GM23338 (cell line): ENCODE data around the gene HS1BP3. TPM values are rescaled to one million over a fixed set of nuclear protein-coding genes. Genes with fewer than 3 reads are reported as not detected.
A peak's percentile ranks its signal among the peaks of the same experiment; 100 is the strongest.

ENCODE experiments used
- ATAC-seq: fragments of 200-7000 bp; cut with Tn5 transposase; 3 replicates; pipeline ENCODE4 v1.9.1; 2020
- DNase-seq: peaks from one replicate; pipeline ENCODE4 v3.0.0-alpha.2; 2015; ENCODE audit warnings: low spot score
- H2AFZ ChIP-seq: fragments of 200-600 bp; sonication (generic); 2 replicates; pipeline ENCODE4 v1.8.0; 2016; ENCODE audit warnings: antibody characterized with exemption, mild to moderate bottlenecking, moderate library complexity
- H3F3A ChIP-seq: fragments of 200-600 bp; sonication (generic); replicated peaks from 2 replicates; pipeline ENCODE4 v1.8.0; 2017; ENCODE audit warnings: antibody characterized with exemption, mixed run types, low read depth
- H3K27ac ChIP-seq: fragments of 200-600 bp; sonication (generic); 2 replicates; pipeline ENCODE4 v1.6.1; 2016; ENCODE audit warnings: low read depth
- H3K27me3 ChIP-seq: fragments of 200-600 bp; sonication (generic); 2 replicates; pipeline ENCODE4 v1.8.0; 2016; ENCODE audit warnings: mild to moderate bottlenecking, mixed run types, moderate library complexity; ENCODE audit not compliant: insufficient read depth
- H3K36me3 ChIP-seq: fragments of 200-600 bp; sonication (generic); 2 replicates; pipeline ENCODE4 v1.8.0; 2016; ENCODE audit warnings: mild to moderate bottlenecking; ENCODE audit not compliant: insufficient read depth
- H3K4me1 ChIP-seq: fragments of 200-600 bp; sonication (generic); 2 replicates; pipeline ENCODE4 v1.8.0; 2016; ENCODE audit warnings: mild to moderate bottlenecking, moderate library complexity; ENCODE audit not compliant: insufficient read depth
- H3K4me2 ChIP-seq: fragments of 200-600 bp; sonication (generic); 2 replicates; pipeline ENCODE4 v1.7.1; 2017; ENCODE audit warnings: mixed run types
- H3K4me3 ChIP-seq: fragments of 200-600 bp; sonication (generic); 2 replicates; pipeline ENCODE4 v1.6.1; 2016; ENCODE audit warnings: mixed run types
- H3K79me2 ChIP-seq: fragments of 200-600 bp; sonication (generic); replicated peaks from 2 replicates; pipeline ENCODE4 v1.8.0; 2017; ENCODE audit warnings: mild to moderate bottlenecking; ENCODE audit not compliant: insufficient read depth
- H3K9me2 ChIP-seq: fragments of 200-600 bp; sonication (generic); 2 replicates; pipeline ENCODE4 v1.8.0; 2017; ENCODE audit not compliant: insufficient read depth
- H4K20me1 ChIP-seq: fragments of 200-600 bp; sonication (generic); replicated peaks from 2 replicates; pipeline ENCODE4 v1.8.0; 2017; ENCODE audit warnings: mild to moderate bottlenecking; ENCODE audit not compliant: insufficient read depth
- H3K27ac Mint-ChIP-seq: 2 replicates; pipeline ENCODE4 v1.8.0; 2020; ENCODE audit warnings: inconsistent platforms, mild to moderate bottlenecking, moderate library complexity, mixed read lengths
- H3K27me3 Mint-ChIP-seq: 3 replicates; pipeline ENCODE4 v1.8.0; 2022; ENCODE audit warnings: low read depth, mild to moderate bottlenecking, moderate library complexity, mixed read lengths, inconsistent platforms; ENCODE audit not compliant: insufficient read depth, poor library complexity
- H3K36me3 Mint-ChIP-seq: 3 replicates; pipeline ENCODE4 v1.8.0; 2021; ENCODE audit warnings: low read depth, mild to moderate bottlenecking, inconsistent platforms, moderate library complexity, mixed read lengths
- H3K4me1 Mint-ChIP-seq: 3 replicates; pipeline ENCODE4 v1.8.0; 2020; ENCODE audit warnings: mild to moderate bottlenecking, inconsistent platforms, mixed read lengths
- H3K4me3 Mint-ChIP-seq: 3 replicates; pipeline ENCODE4 v1.8.0; 2021; ENCODE audit warnings: moderate library complexity, mild to moderate bottlenecking, inconsistent platforms, mixed read lengths
- H3K9me3 Mint-ChIP-seq: 3 replicates; pipeline ENCODE4 v1.8.0; 2020; ENCODE audit warnings: moderate library complexity, mild to moderate bottlenecking, inconsistent platforms, mixed read lengths
- CREB1 ChIP-seq: fragments of 250-450 bp; sonication (Bioruptor Pico); IDR thresholded peaks from 2 replicates; pipeline ENCODE4 v1.5.0; 2020; ENCODE audit warnings: low read depth, mild to moderate bottlenecking, moderate library complexity
- CTCF ChIP-seq, 2 experiments: fragments of 200-600 bp in 1 of 2; sonication (generic) in 1 of 2; conservative IDR thresholded peaks; 2 replicates each; pipeline versions ENCODE4 v1.5.1 to v1.6.1; 2016 to 2017; ENCODE audit warnings: antibody characterized with exemption in 2 of 2, low read depth in 2 of 2, mild to moderate bottlenecking in 2 of 2, moderate library complexity in 1 of 2
- EZH2 ChIP-seq: fragments of 200-600 bp; sonication (generic); IDR thresholded peaks from one replicate; pipeline ENCODE4 v1.8.0; 2017; ENCODE audit warnings: antibody characterized with exemption, mild to moderate bottlenecking, low read depth; ENCODE audit not compliant: unreplicated experiment
- JUNB ChIP-seq: IDR thresholded peaks from one replicate; pipeline ENCODE4 v1.6.1; 2016; ENCODE audit warnings: antibody characterized with exemption; ENCODE audit not compliant: unreplicated experiment
- NANOG ChIP-seq: IDR thresholded peaks from 2 replicates; pipeline ENCODE4 v1.6.1; 2016; ENCODE audit warnings: antibody characterized with exemption, borderline replicate concordance
- POLR2AphosphoS5 ChIP-seq: IDR thresholded peaks from 2 replicates; pipeline ENCODE4 v1.6.1; 2016; ENCODE audit warnings: antibody characterized with exemption, low read depth
- REST ChIP-seq: IDR thresholded peaks from one replicate; pipeline ENCODE4 v1.6.1; 2018; ENCODE audit warnings: antibody characterized with exemption; ENCODE audit not compliant: unreplicated experiment
- ZNF114 ChIP-seq: fragments of 250-450 bp; sonication (Bioruptor Pico); IDR thresholded peaks from 2 replicates; pipeline ENCODE4 v1.5.0; 2020; ENCODE audit warnings: mild to moderate bottlenecking, moderate library complexity
- polyA plus RNA-seq: library from polyadenylated mRNA; unstranded; fragments of >200 nt; fragmentation: Nextera tagmentation; extraction: Ambion mirVana; gene quantifications from 2 replicates; pipeline ENCODE4 v1.2.1, GENCODE V29; 2016
- total RNA-seq: library from RNA; depleted of rRNA; stranded (reverse); fragments of >200 nt; shearing (Covaris generic); gene quantifications from 2 replicates; pipeline ENCODE4 v1.2.3, GENCODE V29; 2014

The HS1BP3 gene
- total and polyA plus RNA-seq, 2 experiments from 2014 or later, result 7.2 to 15.0 TPM

DNA sequence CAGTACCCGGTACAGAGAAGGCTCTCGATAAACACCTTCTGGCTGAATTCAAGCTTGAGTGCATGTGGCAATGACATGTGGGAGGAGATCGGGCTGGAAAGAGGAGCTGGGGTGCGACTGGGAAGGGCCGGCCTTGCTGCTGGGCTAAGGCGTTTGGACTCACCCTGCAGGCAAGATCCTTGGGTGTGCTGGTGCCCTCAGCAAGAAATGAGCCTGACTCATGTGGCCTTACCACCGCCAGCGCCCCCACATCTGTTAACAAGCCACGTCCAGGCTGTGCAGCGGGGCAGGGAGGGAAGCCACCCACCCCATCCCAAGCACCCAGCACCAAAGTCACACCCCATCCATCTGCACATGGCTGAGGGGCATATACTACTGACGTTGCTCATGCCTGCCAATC lies 1.3 kb downstream of the HS1BP3 start:
- Mint-ChIP-seq H3K4me1 (peaks cover 26% of the 10 kb centered on the region), H3K9me3 (no peaks in the 10 kb centered on the region; the same call in 2 of the 3 replicates), H3K27ac (no peak overlapping the region), H3K4me3 (peak overlapping the region; percentile 77; the same call in 1 of the 3 replicates), H3K36me3 (no peaks in the 10 kb centered on the region; the same call in 1 of the 3 replicates), H3K27me3 (peaks cover 20% of the 10 kb centered on the region)
- DNase-seq (no peak), ATAC-seq (no peak)
- no peak overlapping the region for H3K4me2 ChIP-seq
- H3K4me3 ChIP-seq, result no peak overlapping the region
- no peaks in the 10 kb centered on the region for H4K20me1 ChIP-seq
- TF ChIP-seq CTCF (conservative IDR thresholded peaks at IDR 0.05; ENCODE audit: low read depth in 2 of 2) (no peak), ZNF114 (CRISPR knock-in tag) (no peak), NANOG (no peak)
- H3K27me3 ChIP-seq, result peaks cover 10% of the 10 kb centered on the region; the same call in 1 of the 2 replicates
- no peaks in the 10 kb centered on the region for H3K9me2 ChIP-seq
- no peak overlapping the region for H3K27ac ChIP-seq
- peaks cover 14% of the 10 kb centered on the region for H3K4me1 ChIP-seq
- H3F3A ChIP-seq, result no peaks in the 10 kb centered on the region
- H2AFZ ChIP-seq, result no peak overlapping the region
- H3K36me3 ChIP-seq, result no peaks in the 10 kb centered on the region
- no peaks in the 10 kb centered on the region for H3K79me2 ChIP-seq

DNA sequence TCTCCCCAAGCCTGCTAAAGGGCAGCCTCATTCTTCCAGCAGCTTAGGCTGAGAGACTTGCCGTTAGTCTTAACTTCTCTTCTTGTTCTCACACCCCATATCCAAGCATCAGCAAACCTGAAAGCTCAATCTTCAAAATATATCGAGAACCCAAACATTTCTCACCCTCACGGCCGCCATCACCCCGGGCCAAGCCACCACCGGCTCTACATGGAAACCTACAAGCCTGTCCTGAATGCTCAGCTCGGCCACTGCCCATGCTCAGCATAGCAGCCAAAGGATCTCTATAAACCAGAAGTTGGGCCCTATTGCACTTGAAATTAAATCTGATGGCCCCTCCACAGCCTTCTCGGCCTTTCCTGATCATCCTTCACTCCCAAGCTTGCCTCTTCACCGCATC lies 2.1 kb downstream of the HS1BP3 start:
- no peak for ATAC-seq
- H3K27ac ChIP-seq, result no peak overlapping the region
- H3F3A ChIP-seq, result no peaks in the 10 kb centered on the region
- Mint-ChIP-seq H3K9me3 (no peaks in the 10 kb centered on the region; the same call in 2 of the 3 replicates), H3K4me1 (peaks cover 26% of the 10 kb centered on the region), H3K4me3 (no peak overlapping the region; the same call in 2 of the 3 replicates), H3K27ac (no peak overlapping the region), H3K27me3 (peaks cover 20% of the 10 kb centered on the region), H3K36me3 (no peaks in the 10 kb centered on the region; the same call in 1 of the 3 replicates)
- H3K79me2 ChIP-seq, result no peaks in the 10 kb centered on the region
- peaks cover 10% of the 10 kb centered on the region; the same call in 1 of the 2 replicates for H3K27me3 ChIP-seq
- no peak overlapping the region for H2AFZ ChIP-seq
- no peak overlapping the region for H3K4me2 ChIP-seq
- no peak for DNase-seq
- H3K9me2 ChIP-seq, result no peaks in the 10 kb centered on the region
- H3K4me3 ChIP-seq, result no peak overlapping the region
- H3K4me1 ChIP-seq, result peaks cover 14% of the 10 kb centered on the region
- no peaks in the 10 kb centered on the region for H3K36me3 ChIP-seq
- no peaks in the 10 kb centered on the region for H4K20me1 ChIP-seq
- TF ChIP-seq NANOG (no peak), REST (no peak), ZNF114 (CRISPR knock-in tag) (no peak), CTCF (conservative IDR thresholded peaks at IDR 0.05; ENCODE audit: low read depth in 2 of 2) (no peak), POLR2AphosphoS5 (no peak), JUNB (no peak), CREB1 (CRISPR knock-in tag) (no peak), EZH2 (no peak)
